Endometrial microvascular endothelial cells (primary cell): ENCODE results near the gene PXMP2. TPM values are rescaled to one million over a fixed set of nuclear protein-coding genes. Genes with fewer than 3 reads are reported as not detected.

Source experiments
- in situ Hi-C: cut with HindIII; loops from 2 replicates; pipeline ENCODE4 v1.10.0; 2017; ENCODE audit warnings: low sequenced_read_pairs, low pct_unique_long_range_greater_than_20kb; ENCODE audit errors: inconsistent ontology term
- total RNA-seq: library from RNA; depleted of rRNA; stranded (reverse); fragments of >200 nt; gene quantifications from one replicate; pipeline ENCODE4 v1.2.3, GENCODE V29; 2015; ENCODE audit errors: inconsistent ontology term

PXMP2 gene
- total RNA-seq, 1 donor from 2014 or later, result 31.8 TPM

GRCh38 chr12:132717011-132717410 is 29.6 kb downstream of the PXMP2 start:
- in situ Hi-C loops, result no loop called here

- in situ Hi-C loops, result no loop called here
These were observed 30.4 kb downstream of the PXMP2 start for GRCh38 chr12:132717531-132718387.

DNA sequence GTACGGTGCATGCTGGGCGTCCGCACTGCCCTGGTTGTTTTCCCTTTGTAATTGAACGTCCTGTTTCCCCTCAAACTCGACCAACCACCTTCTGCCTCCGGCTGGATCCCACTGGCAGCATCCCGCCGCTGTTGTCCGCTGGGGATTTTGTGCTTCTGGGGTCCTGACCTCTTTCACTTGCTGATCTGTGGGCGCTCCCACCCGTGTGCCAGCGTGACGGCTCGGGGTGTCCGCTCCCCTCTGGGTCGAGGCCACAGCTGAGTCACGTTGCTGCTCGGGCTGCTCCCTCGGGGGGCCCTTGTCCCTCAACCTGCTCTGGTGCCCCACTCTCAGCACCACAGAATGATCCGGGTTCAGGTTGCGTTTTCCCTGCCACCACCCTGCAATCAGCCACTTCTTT is 31.3 kb downstream of the PXMP2 start:
- in situ Hi-C loops, result no loop called here

GRCh38 chr12:132719141-132719953 is 32.0 kb downstream of the PXMP2 start:
- in situ Hi-C loops, result no loop called here

GRCh38 chr12:132719954-132720324 is 32.6 kb downstream of the PXMP2 start:
- in situ Hi-C loops, result no loop called here

DNA sequence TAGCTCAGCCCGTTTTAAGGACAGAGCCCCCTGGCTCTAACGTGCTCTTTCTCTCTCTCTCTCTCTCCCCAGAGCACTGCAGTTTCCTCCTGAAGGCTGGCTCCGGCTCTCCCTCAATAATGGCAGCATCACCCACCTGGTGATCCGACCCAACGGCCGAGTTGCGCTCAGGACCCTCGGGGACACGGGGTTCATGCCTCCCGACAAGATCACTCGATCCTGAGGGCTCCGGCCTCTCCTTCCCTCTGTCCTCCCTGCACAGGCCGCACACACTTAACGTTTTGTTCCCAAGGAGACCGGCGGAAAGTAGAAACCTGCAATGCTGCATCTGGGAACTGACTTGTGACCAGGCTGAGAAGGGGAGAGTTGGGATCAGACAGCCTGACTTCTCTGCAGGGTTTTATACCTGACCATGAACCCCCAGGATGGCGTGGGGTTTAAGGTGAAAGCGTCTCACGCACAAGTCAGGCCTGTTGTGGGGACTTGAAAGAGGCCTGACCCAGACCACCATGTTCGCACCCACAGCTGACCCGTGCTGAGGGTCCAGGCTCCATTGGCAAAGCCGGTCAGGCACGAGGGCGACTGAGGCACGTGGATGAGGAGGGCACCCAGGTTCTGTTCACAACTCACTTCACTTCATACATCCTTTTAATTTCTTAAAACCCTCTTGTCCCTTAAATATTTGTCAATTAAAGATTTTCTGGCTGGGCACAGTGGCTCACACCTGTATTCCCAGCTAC is 33.4 kb downstream of the PXMP2 start:
- in situ Hi-C loops, result no loop called here

- in situ Hi-C loops, result no loop called here
These were observed 35.8 kb downstream of the PXMP2 start for GRCh38 chr12:132723015-132723763.

DNA sequence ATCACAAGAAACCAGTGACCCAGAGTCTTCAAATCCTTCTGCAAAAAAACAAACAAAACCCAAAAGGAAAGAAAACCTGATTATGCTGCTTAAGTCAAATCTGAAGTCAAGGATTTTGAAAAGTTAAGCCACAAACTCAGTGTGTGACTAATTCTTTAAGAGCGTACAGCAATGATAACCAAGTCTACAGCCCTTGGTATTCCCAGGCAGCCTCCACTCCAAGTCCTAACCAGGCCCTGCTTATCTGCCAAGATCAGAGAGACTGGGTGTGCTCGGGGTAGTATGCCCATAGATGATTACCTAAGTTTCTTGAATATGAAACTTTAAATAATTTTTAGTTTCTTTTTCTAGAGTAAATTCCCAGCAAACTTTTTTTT is 36.4 kb downstream of the PXMP2 start:
- in situ Hi-C loops, result no loop called here

DNA sequence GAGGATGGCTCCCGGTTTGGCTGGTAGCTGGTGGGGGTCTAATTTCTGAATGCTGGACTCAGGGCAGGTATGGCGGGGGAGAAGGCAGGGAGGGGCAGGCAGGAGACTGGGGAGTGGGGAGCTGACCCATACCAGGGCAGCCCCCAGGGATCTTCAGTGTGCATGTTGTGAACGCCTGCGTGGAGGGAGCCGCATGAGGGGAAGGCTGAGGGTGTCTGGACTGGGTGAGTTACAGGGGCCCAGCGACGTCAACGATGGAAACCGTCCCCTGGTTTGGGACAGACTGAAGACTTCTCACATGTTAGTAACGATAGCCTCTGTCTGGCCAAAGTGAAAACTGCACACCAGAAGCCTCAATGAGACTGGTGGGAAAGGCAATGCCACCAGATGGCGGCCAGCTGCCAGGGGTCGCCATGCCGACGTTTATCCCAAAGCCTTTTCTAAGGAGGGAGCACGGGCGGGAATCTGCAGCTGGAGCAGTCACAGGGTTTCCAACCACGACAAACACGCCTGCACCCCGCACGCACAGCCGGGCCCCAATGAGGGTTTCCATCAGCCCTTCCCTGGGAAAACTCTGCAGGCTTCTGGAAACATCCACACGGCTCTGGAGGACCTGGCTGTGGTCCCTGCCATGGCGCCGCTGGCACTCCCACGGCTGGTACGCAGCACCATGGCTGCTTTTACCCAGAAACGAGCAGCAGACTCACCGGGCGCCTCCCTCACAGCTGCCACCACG is 37.3 kb downstream of the PXMP2 start:
- in situ Hi-C loops, result no loop called here

DNA sequence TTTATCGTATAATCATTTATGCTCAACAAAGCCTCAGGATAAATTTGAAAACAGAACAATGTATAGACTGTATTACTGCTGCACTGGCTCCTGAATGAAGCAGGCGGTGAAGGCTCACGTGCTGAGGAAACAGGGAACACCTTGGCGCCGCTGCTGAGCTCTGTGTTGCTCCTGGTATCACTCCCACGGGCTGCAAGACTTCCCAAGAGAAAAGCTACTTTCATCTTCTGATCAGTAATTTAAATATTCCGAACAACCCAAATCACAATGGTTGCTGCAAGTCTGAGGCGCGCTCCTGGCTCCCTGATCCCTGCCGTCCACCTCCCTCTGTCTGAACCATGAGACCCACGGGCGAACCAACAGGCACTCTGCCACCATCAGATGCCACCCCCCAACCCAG is 39.0 kb downstream of the PXMP2 start:
- in situ Hi-C loops, result no loop called here

- in situ Hi-C loops, result no loop called here
These were observed 39.9 kb downstream of the PXMP2 start for GRCh38 chr12:132727091-132727794.

- in situ Hi-C loops, result no loop called here
These were observed 41.1 kb downstream of the PXMP2 start for GRCh38 chr12:132728502-132728901.

DNA sequence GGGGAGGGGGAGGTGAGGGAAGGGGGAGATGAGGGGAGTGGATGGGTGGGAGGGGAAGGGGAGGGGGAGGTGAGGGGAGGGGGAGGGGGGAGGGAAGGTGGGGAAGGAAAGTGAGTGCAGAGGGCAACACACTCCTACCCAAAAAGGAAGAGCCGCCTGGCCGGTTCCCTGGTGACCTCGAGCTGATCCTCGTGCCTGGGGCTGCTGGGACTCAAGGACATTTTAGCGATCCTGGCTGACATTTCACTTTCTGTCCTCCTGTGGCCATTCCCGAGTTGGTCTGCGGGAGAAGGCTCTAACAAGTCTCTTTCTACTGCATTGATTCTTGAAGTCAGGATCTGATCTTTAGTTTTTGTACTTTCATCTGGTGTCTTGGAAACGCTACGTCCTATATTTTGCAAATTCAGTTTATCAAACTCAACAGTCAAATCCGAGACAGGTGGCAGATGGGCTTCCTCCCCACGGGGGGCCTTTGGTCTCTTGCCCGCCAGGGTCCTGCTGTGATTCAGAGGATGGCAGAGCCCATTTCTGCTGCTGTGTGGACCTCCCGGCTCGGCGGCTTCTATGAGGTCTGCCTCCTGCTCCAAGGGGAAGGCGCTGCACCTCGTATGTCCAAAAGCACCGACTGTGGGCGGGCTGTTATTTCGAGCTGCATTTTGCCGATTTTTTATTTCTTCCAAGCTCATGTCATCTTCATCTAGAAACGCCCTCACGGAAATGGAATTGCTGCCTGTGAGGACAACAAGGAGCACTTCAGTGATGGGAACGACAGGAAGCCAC is 42.3 kb downstream of the PXMP2 start:
- in situ Hi-C loops, result no loop called here

DNA sequence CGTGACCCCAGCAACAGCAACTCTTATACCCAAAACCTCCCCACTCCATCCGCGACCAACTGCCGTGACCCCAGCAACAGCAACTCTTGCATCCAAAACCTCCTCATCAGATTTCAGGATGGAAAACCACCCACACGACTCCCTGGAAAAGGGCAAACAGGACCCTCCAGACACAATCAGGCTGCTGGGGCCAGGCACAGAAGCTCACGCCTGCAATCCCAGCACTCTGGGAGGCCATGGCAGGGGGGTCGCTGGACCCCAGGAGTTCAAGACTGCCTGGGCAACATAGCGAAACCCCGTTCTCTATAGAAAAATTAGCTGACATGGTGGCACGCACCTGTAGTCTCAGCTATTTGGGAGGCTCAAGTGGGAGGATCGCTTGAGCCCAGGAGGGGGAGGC is 43.0 kb downstream of the PXMP2 start:
- in situ Hi-C loops, result no loop called here

GRCh38 chr12:132731574-132731973 is 44.2 kb downstream of the PXMP2 start:
- in situ Hi-C loops, result no loop called here

DNA sequence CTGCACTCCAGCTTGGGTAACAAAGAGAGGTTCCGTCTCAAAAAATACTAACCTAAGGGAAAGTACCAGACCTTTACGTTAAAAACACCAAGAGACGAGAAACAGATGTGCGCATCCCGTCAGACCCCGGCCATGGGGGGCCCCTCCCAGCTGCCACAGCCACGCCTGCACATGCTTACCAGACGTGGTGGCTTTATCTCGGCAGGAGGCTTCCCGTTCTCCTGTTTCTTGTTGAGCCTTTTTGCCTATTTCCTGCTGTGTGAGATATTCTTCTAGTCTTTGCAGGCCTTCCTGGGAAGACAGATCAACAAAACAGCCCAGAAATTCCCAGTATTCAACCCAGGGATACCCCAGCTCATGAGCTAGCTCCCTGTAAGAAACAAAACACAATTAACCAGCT is 46.8 kb downstream of the PXMP2 start:
- in situ Hi-C loops, result no loop called here

- in situ Hi-C loops, result no loop called here
These were observed 48.1 kb downstream of the PXMP2 start for GRCh38 chr12:132735496-132735895.
